ENCODE results near the gene PCDHGA5.
A peak's percentile ranks its signal among the peaks of the same experiment; 100 is the strongest.

The PCDHGA5 gene

DNA sequence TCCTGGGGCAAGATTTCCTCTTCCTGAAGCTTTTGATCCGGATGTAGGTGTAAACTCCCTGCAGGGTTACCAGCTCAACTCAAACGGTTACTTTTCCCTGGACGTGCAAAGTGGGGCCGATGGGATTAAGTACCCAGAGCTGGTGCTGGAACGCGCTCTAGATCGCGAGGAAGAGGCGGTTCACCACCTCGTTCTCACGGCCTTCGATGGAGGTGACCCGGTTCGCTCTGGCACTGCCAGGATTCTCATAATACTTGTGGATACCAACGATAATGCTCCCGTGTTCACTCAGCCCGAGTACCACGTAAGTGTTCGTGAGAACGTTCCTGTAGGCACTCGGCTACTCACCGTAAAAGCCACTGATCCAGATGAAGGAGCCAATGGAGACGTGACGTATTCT, 8.3 kb upstream of the PCDHGA5 start:
- Histone ChIP-seq H3K36me3 (ENCODE audit: control insufficient read depth, insufficient read depth, low read length) (no peaks in the 10 kb centered on the region), H2AK5ac (ENCODE audit: low read length) (no peak overlapping the region), H3K27me3 (ENCODE audit: insufficient read depth, low read length, poor library complexity) (no peaks in the 10 kb centered on the region), H3K4me3 (ENCODE audit: low read length) (no peak overlapping the region), H4K5ac (ENCODE audit: low read length) (no peak overlapping the region), H4K8ac (ENCODE audit: low read depth, low read length) (no peak overlapping the region), H2BK120ac (ENCODE audit: low read depth, low read length) (no peak overlapping the region), H3K4ac (ENCODE audit: low read depth, low read length) (no peak overlapping the region), H2BK5ac (ENCODE audit: low read length) (no peak overlapping the region), H2BK15ac (replicated peaks; ENCODE audit: low read depth) (no peak overlapping the region), H3K27ac (ENCODE audit: low read depth, low read length) (no peak overlapping the region), H3K56ac (ENCODE audit: low read length) (no peak overlapping the region), H3K79me1 (ENCODE audit: low read length) (no peaks in the 10 kb centered on the region), H3K18ac (ENCODE audit: low read length) (no peak overlapping the region), H3K79me2 (ENCODE audit: control insufficient read depth, insufficient read depth, low read length) (no peaks in the 10 kb centered on the region), H3K4me2 (ENCODE audit: low read length) (no peak overlapping the region), H3K9ac (ENCODE audit: low read length) (no peak overlapping the region), H3K23ac (ENCODE audit: low read length) (no peak overlapping the region), H3K4me1 (ENCODE audit: control insufficient read depth, low read depth, low read length) (no peaks in the 10 kb centered on the region)
- DNase-seq = no peak
- WGBS (ENCODE audit: extremely low coverage, insufficient coverage, low lambda C conversion rate) = no CpG with 5 or more reads among the region's 24 CpGs

DNA sequence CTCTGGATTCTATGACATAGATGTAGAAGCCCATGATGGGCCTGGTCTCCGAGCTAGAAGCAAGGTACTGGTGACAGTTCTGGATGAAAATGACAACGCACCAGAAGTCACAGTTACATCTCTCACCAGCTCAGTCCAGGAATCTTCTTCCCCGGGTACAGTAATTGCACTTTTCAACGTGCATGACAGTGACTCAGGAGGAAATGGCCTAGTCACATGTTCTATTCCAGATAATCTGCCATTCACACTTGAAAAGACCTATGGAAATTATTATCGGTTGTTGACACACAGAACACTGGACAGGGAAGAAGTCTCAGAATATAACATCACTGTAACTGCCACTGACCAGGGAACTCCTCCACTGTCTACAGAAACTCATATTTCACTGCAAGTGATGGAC, 7.8 kb upstream of the PCDHGA5 start:
- Histone ChIP-seq H2BK120ac (ENCODE audit: low read depth, low read length) (no peak overlapping the region), H3K4me3 (ENCODE audit: low read length) (no peak overlapping the region)

DNA sequence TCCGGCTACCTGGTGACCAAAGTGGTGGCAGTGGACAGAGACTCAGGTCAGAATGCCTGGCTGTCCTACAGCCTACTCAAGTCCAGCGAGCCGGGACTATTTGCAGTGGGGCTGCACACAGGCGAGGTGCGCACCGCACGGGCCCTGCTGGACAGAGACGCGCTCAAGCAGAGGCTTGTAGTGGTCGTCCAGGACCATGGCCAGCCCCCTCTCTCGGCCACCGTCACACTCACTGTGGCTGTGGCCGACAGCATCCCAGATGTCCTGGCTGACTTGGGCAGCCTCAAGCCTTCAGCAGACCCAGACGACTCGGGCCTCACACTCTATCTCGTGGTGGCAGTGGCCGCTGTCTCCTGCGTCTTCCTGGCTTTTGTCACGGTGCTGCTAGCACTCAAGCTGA, 7.0 kb upstream of the PCDHGA5 start:
- WGBS (ENCODE audit: extremely low coverage, insufficient coverage, low lambda C conversion rate) = no CpG with 5 or more reads among the region's 19 CpGs
- H3K4me2 ChIP-seq (ENCODE audit: low read length) = no peak overlapping the region
- DNase-seq = no peak

More for the DNA sequence above, 7.8 kb upstream of the PCDHGA5 start:
- Histone ChIP-seq H3K27ac (ENCODE audit: low read depth, low read length) (no peak overlapping the region), H3K9ac (ENCODE audit: low read length) (no peak overlapping the region), H3K18ac (ENCODE audit: low read length) (no peak overlapping the region), H3K36me3 (ENCODE audit: control insufficient read depth, insufficient read depth, low read length) (no peaks in the 10 kb centered on the region), H2BK15ac (replicated peaks; ENCODE audit: low read depth) (no peak overlapping the region), H3K4ac (ENCODE audit: low read depth, low read length) (no peak overlapping the region), H3K79me2 (ENCODE audit: control insufficient read depth, insufficient read depth, low read length) (no peaks in the 10 kb centered on the region), H4K8ac (ENCODE audit: low read depth, low read length) (no peak overlapping the region), H2BK5ac (ENCODE audit: low read length) (no peak overlapping the region), H3K79me1 (ENCODE audit: low read length) (no peaks in the 10 kb centered on the region), H3K27me3 (ENCODE audit: insufficient read depth, low read length, poor library complexity) (no peaks in the 10 kb centered on the region), H3K4me1 (ENCODE audit: control insufficient read depth, low read depth, low read length) (no peaks in the 10 kb centered on the region), H3K4me2 (ENCODE audit: low read length) (no peak overlapping the region), H4K5ac (ENCODE audit: low read length) (no peak overlapping the region), H2AK5ac (ENCODE audit: low read length) (no peak overlapping the region), H3K56ac (ENCODE audit: low read length) (no peak overlapping the region), H3K23ac (ENCODE audit: low read length) (no peak overlapping the region)
- DNase-seq = no peak
- WGBS (ENCODE audit: extremely low coverage, insufficient coverage, low lambda C conversion rate) = no CpG with 5 or more reads among the region's 5 CpGs

DNA sequence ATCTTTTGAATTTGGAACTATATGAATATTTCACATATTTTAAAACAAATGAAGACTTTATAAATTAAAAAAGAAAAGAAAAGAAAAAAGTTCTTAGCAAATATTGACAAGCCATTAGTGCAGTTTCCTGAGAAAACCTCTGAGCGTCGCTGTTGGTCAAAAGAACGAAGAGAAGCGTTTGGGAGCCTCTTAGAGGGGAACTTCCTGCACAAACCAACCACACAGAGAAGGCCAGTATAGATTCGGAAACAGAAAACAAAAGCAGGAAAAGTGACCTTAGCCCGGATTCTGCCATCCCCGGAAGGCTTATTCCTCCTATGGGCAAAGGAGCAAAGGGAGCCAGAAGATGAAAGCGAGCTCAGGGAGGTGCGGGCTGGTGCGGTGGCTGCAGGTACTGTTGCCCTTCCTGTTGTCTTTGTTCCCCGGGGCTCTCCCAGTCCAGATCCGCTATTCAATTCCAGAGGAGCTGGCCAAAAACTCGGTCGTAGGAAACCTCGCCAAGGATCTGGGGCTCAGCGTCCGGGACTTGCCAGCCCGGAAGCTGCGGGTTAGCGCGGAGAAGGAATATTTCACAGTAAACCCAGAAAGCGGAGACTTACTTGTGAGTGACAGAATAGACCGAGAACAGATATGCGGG, 4.1 kb upstream of the PCDHGA5 start, which contains the start of gene PCDHGB2:
Gene PCDHGB2 (plus strand): TSS at position 205 of the 637 bp plus-strand sequence. CDS start 142 bp downstream, at position 347.
- Histone ChIP-seq H3K56ac (ENCODE audit: low read length) (no peak within 1 kb of the TSS), H3K27me3 (ENCODE audit: insufficient read depth, low read length, poor library complexity) (no peaks in the 10 kb centered on the region), H3K23ac (ENCODE audit: low read length) (no peak within 1 kb of the TSS), H3K79me1 (ENCODE audit: low read length) (no peaks in the 10 kb centered on the region), H3K36me3 (ENCODE audit: control insufficient read depth, insufficient read depth, low read length) (no peaks in the 10 kb centered on the region), H3K27ac (ENCODE audit: low read depth, low read length) (no peak within 1 kb of the TSS), H2BK5ac (ENCODE audit: low read length) (no peak within 1 kb of the TSS), H3K79me2 (ENCODE audit: control insufficient read depth, insufficient read depth, low read length) (no peaks in the 10 kb centered on the region), H3K4ac (ENCODE audit: low read depth, low read length) (no peak within 1 kb of the TSS), H3K4me3 (ENCODE audit: low read length) (no peak within 1 kb of the TSS), H2BK15ac (replicated peaks; ENCODE audit: low read depth) (no peak within 1 kb of the TSS), H4K5ac (ENCODE audit: low read length) (no peak within 1 kb of the TSS), H2AK5ac (ENCODE audit: low read length) (no peak within 1 kb of the TSS), H3K4me2 (ENCODE audit: low read length) (no peak within 1 kb of the TSS), H4K8ac (ENCODE audit: low read depth, low read length) (no peak within 1 kb of the TSS), H3K18ac (ENCODE audit: low read length) (no peak within 1 kb of the TSS), H2BK120ac (ENCODE audit: low read depth, low read length) (no peak within 1 kb of the TSS), H3K4me1 (ENCODE audit: control insufficient read depth, low read depth, low read length) (no peaks in the 10 kb centered on the region), H3K9ac (ENCODE audit: low read length) (no peak within 1 kb of the TSS)
- DNase-seq = peak; percentile 73
- no CpG with 5 or more reads among the region's 24 CpGs for WGBS (ENCODE audit: extremely low coverage, insufficient coverage, low lambda C conversion rate)

More for the DNA sequence above, 7.0 kb upstream of the PCDHGA5 start:
- H3K4me3 ChIP-seq (ENCODE audit: low read length) = no peak overlapping the region
- no peak overlapping the region for H2AK5ac ChIP-seq (ENCODE audit: low read length)
- no peak overlapping the region for H2BK5ac ChIP-seq (ENCODE audit: low read length)
- H3K27me3 ChIP-seq (ENCODE audit: insufficient read depth, low read length, poor library complexity) = no peaks in the 10 kb centered on the region
- no peaks in the 10 kb centered on the region for H3K36me3 ChIP-seq (ENCODE audit: control insufficient read depth, insufficient read depth, low read length)
- no peaks in the 10 kb centered on the region for H3K4me1 ChIP-seq (ENCODE audit: control insufficient read depth, low read depth, low read length)
- no peak overlapping the region for H2BK120ac ChIP-seq (ENCODE audit: low read depth, low read length)
- H2BK15ac ChIP-seq (replicated peaks; ENCODE audit: low read depth) = no peak overlapping the region
- no peak overlapping the region for H3K9ac ChIP-seq (ENCODE audit: low read length)
- no peak overlapping the region for H3K4ac ChIP-seq (ENCODE audit: low read depth, low read length)
- no peak overlapping the region for H3K23ac ChIP-seq (ENCODE audit: low read length)
- no peak overlapping the region for H3K27ac ChIP-seq (ENCODE audit: low read depth, low read length)
- no peak overlapping the region for H3K56ac ChIP-seq (ENCODE audit: low read length)
- no peaks in the 10 kb centered on the region for H3K79me1 ChIP-seq (ENCODE audit: low read length)
- H4K5ac ChIP-seq (ENCODE audit: low read length) = no peak overlapping the region
- no peak overlapping the region for H4K8ac ChIP-seq (ENCODE audit: low read depth, low read length)
- H3K18ac ChIP-seq (ENCODE audit: low read length) = no peak overlapping the region
- no peaks in the 10 kb centered on the region for H3K79me2 ChIP-seq (ENCODE audit: control insufficient read depth, insufficient read depth, low read length)

DNA sequence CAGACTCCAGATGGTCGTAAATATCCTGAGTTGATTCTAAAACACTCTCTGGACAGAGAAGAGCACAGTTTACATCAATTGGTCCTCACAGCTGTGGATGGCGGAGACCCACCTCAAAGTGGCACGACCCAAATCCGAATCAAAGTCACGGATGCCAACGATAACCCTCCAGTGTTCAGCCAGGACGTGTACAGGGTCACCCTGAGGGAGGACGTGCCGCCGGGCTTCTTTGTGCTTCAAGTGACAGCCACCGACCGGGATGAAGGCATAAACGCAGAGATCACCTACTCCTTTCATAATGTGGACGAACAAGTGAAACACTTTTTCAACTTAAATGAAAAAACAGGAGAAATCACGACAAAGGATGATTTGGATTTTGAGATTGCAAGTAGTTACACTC, 3.3 kb upstream of the PCDHGA5 start:
- H2BK5ac ChIP-seq (ENCODE audit: low read length) = no peak overlapping the region
- H3K9ac ChIP-seq (ENCODE audit: low read length) = no peak overlapping the region
- H2BK120ac ChIP-seq (ENCODE audit: low read depth, low read length) = no peak overlapping the region
- no peaks in the 10 kb centered on the region for H3K27me3 ChIP-seq (ENCODE audit: insufficient read depth, low read length, poor library complexity)
- no peak overlapping the region for H4K5ac ChIP-seq (ENCODE audit: low read length)
- no peak overlapping the region for H3K4me2 ChIP-seq (ENCODE audit: low read length)
- H3K23ac ChIP-seq (ENCODE audit: low read length) = no peak overlapping the region
- DNase-seq = no peak
- no peak overlapping the region for H3K56ac ChIP-seq (ENCODE audit: low read length)
- H3K4ac ChIP-seq (ENCODE audit: low read depth, low read length) = no peak overlapping the region
- H3K27ac ChIP-seq (ENCODE audit: low read depth, low read length) = no peak overlapping the region
- H3K18ac ChIP-seq (ENCODE audit: low read length) = no peak overlapping the region
- H3K36me3 ChIP-seq (ENCODE audit: control insufficient read depth, insufficient read depth, low read length) = no peaks in the 10 kb centered on the region
- no peaks in the 10 kb centered on the region for H3K79me1 ChIP-seq (ENCODE audit: low read length)
- no peak overlapping the region for H2AK5ac ChIP-seq (ENCODE audit: low read length)
- H3K4me1 ChIP-seq (ENCODE audit: control insufficient read depth, low read depth, low read length) = no peaks in the 10 kb centered on the region
- no peaks in the 10 kb centered on the region for H3K79me2 ChIP-seq (ENCODE audit: control insufficient read depth, insufficient read depth, low read length)
- WGBS (ENCODE audit: extremely low coverage, insufficient coverage, low lambda C conversion rate) = no CpG with 5 or more reads among the region's 15 CpGs
- no peak overlapping the region for H4K8ac ChIP-seq (ENCODE audit: low read depth, low read length)
- H3K4me3 ChIP-seq (ENCODE audit: low read length) = no peak overlapping the region
- no peak overlapping the region for H2BK15ac ChIP-seq (replicated peaks; ENCODE audit: low read depth)

DNA sequence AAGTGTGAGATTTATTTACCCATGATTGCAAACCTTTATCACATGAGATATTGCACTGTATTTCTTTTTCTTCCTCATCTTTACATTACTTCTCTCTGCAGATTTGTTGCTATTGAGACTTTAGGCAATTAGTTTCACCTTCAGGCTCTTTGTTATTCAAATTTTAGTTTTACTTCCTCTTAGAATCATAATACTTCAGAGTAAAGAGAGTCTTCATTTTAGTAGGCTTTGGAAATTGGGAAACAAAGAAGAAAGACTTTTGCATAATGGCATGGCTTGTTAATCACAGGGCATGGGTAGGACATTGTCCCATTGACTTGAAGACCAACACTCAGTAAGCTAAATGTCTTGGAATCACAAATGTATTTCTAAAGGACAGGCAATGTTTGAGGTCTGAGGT, 1.2 kb upstream of the PCDHGA5 start:
- H3K27me3 ChIP-seq (ENCODE audit: insufficient read depth, low read length, poor library complexity) = no peaks in the 10 kb centered on the region
- no peak overlapping the region for H3K4ac ChIP-seq (ENCODE audit: low read depth, low read length)
- no peak overlapping the region for H3K27ac ChIP-seq (ENCODE audit: low read depth, low read length)
- H3K4me2 ChIP-seq (ENCODE audit: low read length) = no peak overlapping the region
- H3K4me1 ChIP-seq (ENCODE audit: control insufficient read depth, low read depth, low read length) = no peaks in the 10 kb centered on the region
- H3K79me2 ChIP-seq (ENCODE audit: control insufficient read depth, insufficient read depth, low read length) = no peaks in the 10 kb centered on the region
- no peak overlapping the region for H3K18ac ChIP-seq (ENCODE audit: low read length)
- H3K36me3 ChIP-seq (ENCODE audit: control insufficient read depth, insufficient read depth, low read length) = no peaks in the 10 kb centered on the region
- no peaks in the 10 kb centered on the region for H3K79me1 ChIP-seq (ENCODE audit: low read length)
- H2BK120ac ChIP-seq (ENCODE audit: low read depth, low read length) = no peak overlapping the region
- no peak overlapping the region for H3K4me3 ChIP-seq (ENCODE audit: low read length)
- H3K23ac ChIP-seq (ENCODE audit: low read length) = no peak overlapping the region
- H4K5ac ChIP-seq (ENCODE audit: low read length) = no peak overlapping the region
- no peak overlapping the region for H3K56ac ChIP-seq (ENCODE audit: low read length)
- no peak for DNase-seq
- no peak overlapping the region for H4K8ac ChIP-seq (ENCODE audit: low read depth, low read length)
- H2BK15ac ChIP-seq (replicated peaks; ENCODE audit: low read depth) = no peak overlapping the region
- no peak overlapping the region for H3K9ac ChIP-seq (ENCODE audit: low read length)
- no peak overlapping the region for H2BK5ac ChIP-seq (ENCODE audit: low read length)
- H2AK5ac ChIP-seq (ENCODE audit: low read length) = no peak overlapping the region
